DND-41 (cell line): ENCODE measurements around the gene NUBPL.

Experiments
- ATAC-seq: fragments of 200-7000 bp; cut with Tn5 transposase; 3 replicates; pipeline ENCODE4 v1.9.1; 2021; ENCODE audit warnings: low read depth; ENCODE audit not compliant: insufficient read depth
- DNase-seq: peaks from one replicate; pipeline ENCODE4 v3.0.0-alpha.2; 2020
- H2AFZ ChIP-seq: 2 replicates; pipeline ENCODE4 v1.6.0; 2012; ENCODE audit warnings: low read depth, low read length
- H3K27ac ChIP-seq: 2 replicates; pipeline ENCODE4 v1.5.1; 2012; ENCODE audit warnings: low read length, inconsistent platforms
- H3K27me3 ChIP-seq: fragments of 200-600 bp; sonication (generic); 2 replicates; pipeline ENCODE4 v1.6.0; 2012; ENCODE audit warnings: low read length, mild to moderate bottlenecking, inconsistent platforms; ENCODE audit not compliant: insufficient read depth, poor library complexity
- H3K36me3 ChIP-seq: 2 replicates; pipeline ENCODE4 v1.5.1; 2012; ENCODE audit warnings: low read length, inconsistent platforms; ENCODE audit not compliant: insufficient read depth
- H3K4me1 ChIP-seq: 2 replicates; pipeline ENCODE4 v1.5.1; 2012; ENCODE audit warnings: mild to moderate bottlenecking, low read length; ENCODE audit not compliant: insufficient read depth
- H3K4me2 ChIP-seq: 2 replicates; pipeline ENCODE4 v1.6.0; 2012; ENCODE audit warnings: mild to moderate bottlenecking, moderate library complexity, low read length, inconsistent platforms; ENCODE audit not compliant: insufficient read depth
- H3K4me3 ChIP-seq, 2 experiments: fragments of 200-600 bp in 1 of 2; shearing (Covaris generic) in 1 of 2; 2 replicates each; pipeline ENCODE4 v1.5.1; 2012 to 2016; ENCODE audit warnings: inconsistent platforms in 2 of 2, low read length in 2 of 2, mild to moderate bottlenecking in 2 of 2, low read depth in 1 of 2, moderate library complexity in 1 of 2
- H3K79me2 ChIP-seq: 2 replicates; pipeline ENCODE4 v1.6.0; 2012; ENCODE audit warnings: low read length, inconsistent platforms; ENCODE audit not compliant: insufficient read depth
- H3K9ac ChIP-seq: 2 replicates; pipeline ENCODE4 v1.6.0; 2012; ENCODE audit warnings: low read depth, mild to moderate bottlenecking, inconsistent platforms, low read length, moderate library complexity
- H3K9me3 ChIP-seq: 2 replicates; pipeline ENCODE4 v1.5.1; 2012; ENCODE audit warnings: low read length, moderate library complexity, mild to moderate bottlenecking, inconsistent platforms; ENCODE audit not compliant: insufficient read depth, severe bottlenecking
- H4K20me1 ChIP-seq: 2 replicates; pipeline ENCODE4 v1.6.0; 2012; ENCODE audit warnings: low read length; ENCODE audit not compliant: insufficient read depth
- CTCF ChIP-seq: IDR thresholded peaks from 2 replicates; pipeline ENCODE4 v1.5.1; 2012; ENCODE audit warnings: borderline replicate concordance, low read length, moderate library complexity, mild to moderate bottlenecking; ENCODE audit not compliant: poor library complexity, severe bottlenecking; ENCODE audit errors: extremely low read depth
- EZH2 ChIP-seq: IDR thresholded peaks from 3 replicates; pipeline ENCODE4 v1.6.1; 2012; ENCODE audit warnings: borderline replicate concordance, low read depth, mild to moderate bottlenecking, moderate library complexity, low read length, inconsistent platforms; ENCODE audit not compliant: severe bottlenecking

Gene NUBPL

GRCh38 chr14:31567655-31568054 is 6.5 kb downstream of the NUBPL start:
- Histone ChIP-seq H3K79me2 (no peaks in the 10 kb centered on the region), H3K9ac (no peak overlapping the region), H2AFZ (no peak overlapping the region), H3K4me1 (peaks cover 24% of the 10 kb centered on the region), H3K9me3 (no peaks in the 10 kb centered on the region), H3K36me3 (peaks cover 5% of the 10 kb centered on the region; the same call in 1 of the 2 replicates), H3K4me3 (no peak overlapping the region), H4K20me1 (no peaks in the 10 kb centered on the region), H3K27me3 (no peaks in the 10 kb centered on the region), H3K4me2 (no peak overlapping the region), H3K27ac (no peak overlapping the region; the same call in 1 of the 2 replicates)
- ATAC-seq: no peak
- TF ChIP-seq EZH2 (no peak), CTCF (no peak)
- DNase-seq: no peak

GRCh38 chr14:31568161-31568560 is 7.0 kb downstream of the NUBPL start:
- DNase-seq (no peak), ATAC-seq (no peak)
- Histone ChIP-seq H3K36me3 (peaks cover 5% of the 10 kb centered on the region; the same call in 1 of the 2 replicates), H3K9me3 (no peaks in the 10 kb centered on the region), H3K27me3 (no peaks in the 10 kb centered on the region), H3K27ac (no peak overlapping the region; the same call in 1 of the 2 replicates), H4K20me1 (no peaks in the 10 kb centered on the region), H3K9ac (no peak overlapping the region), H3K4me2 (no peak overlapping the region), H3K4me3 (no peak overlapping the region), H3K79me2 (no peaks in the 10 kb centered on the region), H2AFZ (no peak overlapping the region), H3K4me1 (peaks cover 19% of the 10 kb centered on the region)
- TF ChIP-seq EZH2: no peak
- TF ChIP-seq CTCF: no peak

GRCh38 chr14:31568671-31569070 is 7.5 kb downstream of the NUBPL start:
- no peak overlapping the region for H3K27ac ChIP-seq
- no peaks in the 10 kb centered on the region for H3K27me3 ChIP-seq
- H3K4me1 ChIP-seq: peaks cover 14% of the 10 kb centered on the region
- ATAC-seq (no peak), DNase-seq (no peak)
- H3K36me3 ChIP-seq: peaks cover 5% of the 10 kb centered on the region; the same call in 1 of the 2 replicates
- TF ChIP-seq EZH2 (no peak), CTCF (no peak)
- H3K9ac ChIP-seq: no peak overlapping the region
- no peak overlapping the region for H3K4me3 ChIP-seq
- H3K4me2 ChIP-seq: no peak overlapping the region
- no peaks in the 10 kb centered on the region for H4K20me1 ChIP-seq
- no peaks in the 10 kb centered on the region for H3K79me2 ChIP-seq
- H3K9me3 ChIP-seq: no peaks in the 10 kb centered on the region
- H2AFZ ChIP-seq: no peak overlapping the region

GRCh38 chr14:31572955-31573354 is 11.8 kb downstream of the NUBPL start:
- DNase-seq: no peak
- TF ChIP-seq EZH2 (no peak), CTCF (no peak)
- Histone ChIP-seq H3K4me3 (no peak overlapping the region), H3K79me2 (no peaks in the 10 kb centered on the region), H2AFZ (no peak overlapping the region), H3K9ac (no peak overlapping the region), H4K20me1 (no peaks in the 10 kb centered on the region), H3K27ac (no peak overlapping the region), H3K4me2 (no peak overlapping the region), H3K27me3 (no peaks in the 10 kb centered on the region), H3K36me3 (no peaks in the 10 kb centered on the region), H3K9me3 (no peaks in the 10 kb centered on the region), H3K4me1 (peaks cover 5% of the 10 kb centered on the region)
- no peak for ATAC-seq
